ELF-1 (cell line): ENCODE results near the gene MSS51.

Experiments
- DNase-seq: peaks from one replicate; pipeline ENCODE4 v3.0.0-alpha.2; 2016; ENCODE audit warnings: low read depth, low spot score

Gene MSS51

DNA sequence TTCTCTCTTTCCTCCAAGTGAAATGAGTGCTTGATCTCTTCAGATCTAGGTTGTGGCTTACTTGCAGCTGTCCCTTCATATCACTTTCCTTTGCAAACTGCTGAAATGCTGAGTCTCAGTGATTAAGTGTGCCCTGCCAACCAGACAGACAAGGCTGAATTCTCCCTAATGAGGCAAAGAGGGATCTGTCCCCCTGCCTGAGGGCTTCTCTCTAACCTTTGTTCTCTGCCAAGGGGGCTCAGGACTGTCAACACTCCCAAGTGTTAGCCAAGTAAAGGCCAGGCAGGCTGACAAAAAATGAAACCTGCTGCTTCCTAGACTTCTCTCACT, at the start of gene MSS51:
MSS51 (minus strand) TSS at position 24 of the 330 bp plus-strand sequence. CDS start 5,277 bp downstream, outside the sequence.
- DNase-seq = peak; percentile 81

DNA sequence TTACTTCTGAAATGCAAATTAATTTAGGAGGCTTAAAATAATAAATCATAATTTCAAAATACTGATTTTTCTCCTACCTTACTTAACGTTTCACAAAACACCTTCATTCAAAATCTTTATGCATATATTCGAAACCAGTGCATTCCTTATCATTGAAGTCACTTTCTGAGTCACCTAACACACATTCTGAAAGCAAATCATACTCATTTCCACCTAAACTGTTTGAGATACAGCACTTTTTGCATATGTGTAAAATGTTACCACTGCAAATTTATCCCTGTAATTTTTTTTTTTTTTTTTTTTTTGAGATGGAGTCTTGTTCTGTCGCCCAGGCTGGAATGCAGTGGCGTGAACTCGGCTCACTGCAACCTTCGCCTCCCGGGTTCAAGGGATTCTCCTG, 46.8 kb upstream of the MSS51 start:
- DNase-seq = no peak

DNA sequence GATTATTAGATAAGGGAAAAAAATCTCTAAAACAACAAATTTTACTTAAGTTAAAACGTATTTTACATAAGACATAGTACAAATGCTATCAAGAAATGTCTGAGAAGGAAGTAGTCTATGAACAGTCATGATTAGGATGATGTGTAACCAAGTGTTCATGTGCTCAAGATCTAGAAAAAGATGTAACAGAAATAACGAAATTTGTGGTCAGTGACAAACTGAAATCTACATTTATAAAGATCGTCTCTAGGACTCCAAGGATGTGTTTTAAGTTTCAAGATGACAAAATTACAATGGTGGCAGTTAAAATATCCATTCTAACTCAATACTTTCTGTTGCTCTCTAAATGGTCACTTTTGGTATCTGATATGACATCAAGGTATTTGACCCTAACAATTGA, 45.3 kb upstream of the MSS51 start:
- no peak for DNase-seq

DNA sequence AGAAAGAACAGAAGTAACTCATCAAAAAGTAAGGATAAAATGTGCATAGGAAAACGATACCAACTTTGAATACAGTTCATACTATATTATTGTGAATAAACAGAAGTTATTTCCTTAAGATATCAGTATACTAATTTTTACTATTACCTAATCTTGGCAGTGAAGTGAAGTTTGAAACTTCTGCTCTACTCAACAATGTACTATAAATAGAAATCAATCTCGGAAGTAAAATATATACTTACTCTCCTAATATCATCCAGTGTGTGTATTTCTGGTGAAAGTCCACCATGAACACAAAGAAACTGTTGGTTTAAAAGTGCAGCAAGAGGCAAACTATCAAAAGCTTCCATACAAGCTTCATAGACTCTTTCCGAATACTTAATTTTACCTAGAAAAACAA, 37.9 kb upstream of the MSS51 start:
- DNase-seq = no peak

DNA sequence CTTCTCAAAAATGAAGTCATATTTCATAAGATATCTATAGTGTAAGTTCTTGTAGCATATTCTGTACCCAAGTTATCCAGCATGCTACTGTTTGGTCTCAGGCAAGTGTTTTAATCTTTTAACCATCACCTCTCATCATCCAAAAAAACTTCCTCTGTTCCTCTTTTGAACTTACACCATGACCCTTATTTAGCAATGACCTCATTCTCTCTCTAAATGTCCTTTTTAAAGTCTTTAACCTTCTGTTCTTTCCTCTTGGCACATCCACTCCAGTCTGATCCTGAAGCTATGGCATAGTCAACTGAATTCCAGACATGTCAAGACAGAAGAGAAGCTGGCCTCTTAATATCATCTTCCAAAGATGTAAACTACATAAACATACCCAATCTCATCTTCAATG, 36.2 kb upstream of the MSS51 start:
- DNase-seq = no peak

DNA sequence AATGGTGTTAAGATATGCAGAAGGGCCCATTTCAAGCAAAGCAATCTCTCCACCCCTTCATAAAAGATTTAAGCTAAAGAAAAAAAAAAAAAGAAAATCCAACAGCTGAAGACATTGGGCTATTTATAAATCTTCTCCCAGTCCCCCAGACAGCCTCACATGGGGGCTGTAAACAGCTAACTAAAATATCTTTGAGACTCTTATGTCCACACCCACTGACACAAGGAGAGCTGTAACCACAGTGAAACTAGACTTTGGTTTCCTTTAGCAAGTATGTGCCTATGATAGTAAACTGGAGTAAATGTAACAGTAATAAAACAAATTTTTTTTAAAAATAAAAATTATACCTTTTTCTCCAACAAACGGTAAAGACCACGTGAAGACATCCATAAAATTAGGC, 33.8 kb upstream of the MSS51 start:
- no peak for DNase-seq

DNA sequence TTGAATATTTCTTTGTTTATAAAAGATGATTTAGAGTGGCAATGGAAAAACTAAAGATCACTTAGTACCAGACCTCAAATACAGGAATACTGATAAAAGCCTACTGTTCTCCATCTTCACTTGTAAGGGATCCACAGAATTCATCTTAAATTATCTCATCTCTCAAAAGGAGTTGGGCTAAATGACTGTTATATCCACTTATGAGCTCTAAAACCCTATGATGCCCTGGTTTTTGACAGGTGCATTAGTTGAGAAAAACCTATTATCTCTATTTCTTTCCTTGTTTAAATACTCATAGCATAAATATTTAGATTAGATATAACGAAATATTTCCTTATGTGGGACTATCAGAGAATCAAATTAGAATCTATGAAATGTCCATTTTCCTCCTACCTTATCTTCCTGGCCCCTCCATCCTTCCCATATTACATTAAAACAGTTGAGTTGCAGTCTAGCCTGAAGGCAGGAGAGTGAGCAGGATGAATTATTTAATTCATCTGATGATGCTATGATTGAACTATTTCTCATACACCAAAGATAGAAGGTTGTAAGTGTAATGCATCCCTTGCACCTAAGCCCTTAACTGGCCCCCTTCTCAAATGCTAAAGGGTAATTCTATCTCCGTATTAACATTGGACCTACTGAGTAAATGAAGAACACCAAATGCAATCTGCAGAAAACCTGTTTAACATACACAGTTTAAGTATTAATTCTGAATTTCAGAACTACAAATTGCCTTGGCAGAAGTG, 32.8 kb upstream of the MSS51 start:
- no peak for DNase-seq

DNA sequence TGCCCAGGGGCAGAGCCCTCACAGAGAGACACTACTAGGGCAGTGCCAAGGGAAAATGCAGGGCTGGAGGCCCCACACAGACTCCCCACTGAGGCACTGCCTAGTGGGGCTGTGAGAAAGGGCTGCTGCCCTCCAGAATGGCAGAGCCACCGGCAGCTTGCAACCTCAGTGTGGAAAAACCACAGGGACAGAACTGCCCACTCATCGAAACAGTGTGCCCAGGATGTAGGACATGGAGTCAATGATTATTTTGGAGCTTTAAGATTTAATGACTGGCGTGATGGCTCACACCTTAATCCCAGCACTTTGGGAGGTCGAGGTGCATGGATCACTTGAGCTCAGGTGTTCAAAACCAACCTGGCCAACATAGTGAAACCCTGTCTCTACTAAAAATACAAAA, 27.5 kb upstream of the MSS51 start:
- no peak for DNase-seq

DNA sequence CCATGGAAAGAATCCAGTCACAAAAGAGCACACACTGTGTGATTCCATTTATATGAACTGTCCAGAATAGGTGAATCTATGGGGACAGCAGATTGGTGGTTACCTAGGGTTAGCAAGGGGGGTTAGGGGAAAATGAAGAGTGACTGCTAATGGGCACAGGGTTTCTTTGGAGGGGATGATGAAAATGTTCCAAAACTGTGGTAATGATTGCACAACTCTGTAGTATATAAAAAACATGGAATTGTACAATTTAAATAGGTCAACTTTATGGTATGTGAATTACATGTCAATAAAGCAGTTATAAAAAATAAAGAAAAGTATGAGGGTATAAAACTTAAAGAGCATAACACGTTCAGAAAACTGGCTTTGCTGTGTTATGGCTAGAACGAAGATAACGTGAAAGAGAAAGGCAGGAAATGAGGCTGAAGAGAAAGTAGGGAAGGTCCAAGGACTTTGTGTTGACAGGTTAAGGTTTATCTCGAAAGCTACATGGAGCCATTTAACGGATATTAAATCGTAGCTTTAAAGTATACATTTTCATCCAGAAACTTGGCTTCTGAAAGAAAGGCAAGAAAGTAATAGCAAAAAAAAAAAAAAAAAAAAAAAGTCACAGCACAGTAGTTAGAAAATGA, 26.4 kb upstream of the MSS51 start:
- no peak for DNase-seq

DNA sequence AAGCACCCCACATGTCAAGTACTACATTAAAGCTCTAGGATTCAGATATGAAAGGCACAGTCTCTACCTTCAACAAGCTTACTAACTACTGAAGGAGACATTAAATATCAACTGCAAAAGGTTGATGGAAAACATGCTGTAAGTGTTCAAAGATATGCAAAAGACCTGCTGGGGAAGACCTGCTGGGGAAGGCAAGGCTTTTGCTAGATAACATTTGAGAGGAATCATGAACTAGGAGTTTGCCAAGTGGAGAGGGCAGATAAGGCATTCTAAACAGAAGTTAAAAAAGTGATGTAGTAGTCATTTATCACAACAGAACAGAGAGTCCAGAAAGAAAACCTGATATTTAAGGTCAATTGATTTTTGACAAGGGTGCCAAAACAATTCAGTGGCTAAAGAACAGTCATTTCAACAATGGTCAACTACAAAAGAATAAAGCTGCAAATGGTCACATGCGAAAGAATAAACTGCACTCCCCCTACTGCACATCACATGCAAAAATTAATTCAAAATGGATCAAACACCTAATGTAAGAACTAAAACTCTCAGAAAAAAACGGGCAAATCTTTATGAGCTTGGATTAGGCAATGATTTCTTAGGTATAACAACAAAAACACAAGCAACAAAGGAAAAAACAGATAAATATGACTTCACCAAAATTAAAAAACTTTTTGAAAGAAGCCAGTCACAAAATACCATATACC, 23.0 kb upstream of the MSS51 start:
- DNase-seq = no peak

DNA sequence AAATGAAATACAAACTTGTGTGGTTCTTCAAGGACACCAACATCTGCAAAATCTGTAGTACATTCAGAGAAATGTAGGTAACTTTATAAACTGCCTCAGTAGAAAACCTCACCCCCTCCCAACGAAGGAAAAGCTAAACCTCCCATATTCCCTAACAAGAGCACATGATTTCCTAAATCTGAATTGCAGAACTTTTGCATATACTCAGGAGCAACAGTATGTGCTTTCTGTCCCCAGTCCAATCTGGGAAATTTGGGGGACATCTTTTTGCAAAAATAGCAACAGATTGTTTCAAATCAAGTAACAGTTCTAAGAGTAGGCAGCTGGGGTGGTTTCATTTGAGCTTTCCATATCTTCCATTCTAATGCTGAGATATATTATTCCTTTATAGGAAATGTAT, 15.8 kb upstream of the MSS51 start:
- no peak for DNase-seq

DNA sequence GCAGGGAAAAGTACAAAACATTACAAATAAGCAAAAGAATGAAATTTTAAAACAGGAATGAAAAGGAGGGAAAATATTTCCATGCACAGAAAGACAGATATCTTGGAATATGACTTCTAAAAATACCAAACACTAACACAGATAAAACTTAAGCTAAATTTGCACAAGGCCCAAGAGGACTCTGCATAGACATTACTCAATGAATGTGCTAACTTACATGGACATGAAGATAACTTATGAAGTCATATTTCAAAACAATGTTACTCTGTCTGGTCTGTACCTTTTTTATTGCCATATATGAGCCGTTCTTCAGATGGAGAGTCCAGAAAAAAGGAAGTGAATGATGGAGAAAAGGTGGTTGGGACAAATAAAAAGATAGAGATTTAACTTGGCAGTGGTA, 15.0 kb upstream of the MSS51 start:
- DNase-seq = no peak

DNA sequence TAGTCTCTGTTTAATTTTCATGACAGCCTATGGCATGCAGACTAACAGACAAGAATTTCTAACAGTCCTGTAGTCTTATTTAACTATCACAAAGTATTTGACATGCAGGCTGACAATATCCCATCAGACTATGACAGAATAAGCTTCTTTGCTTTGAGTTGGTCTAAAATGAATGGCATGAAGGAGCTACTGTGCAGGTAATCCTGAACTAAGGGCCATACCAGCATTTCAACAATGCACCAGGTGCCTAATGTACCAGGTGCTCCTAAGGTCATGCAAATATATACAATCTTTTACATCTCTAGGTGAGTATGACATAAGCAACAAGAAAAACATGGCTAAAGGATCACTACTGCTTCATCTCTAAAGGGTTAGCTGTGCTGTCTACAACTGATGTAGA, 13.6 kb upstream of the MSS51 start:
- no peak for DNase-seq

DNA sequence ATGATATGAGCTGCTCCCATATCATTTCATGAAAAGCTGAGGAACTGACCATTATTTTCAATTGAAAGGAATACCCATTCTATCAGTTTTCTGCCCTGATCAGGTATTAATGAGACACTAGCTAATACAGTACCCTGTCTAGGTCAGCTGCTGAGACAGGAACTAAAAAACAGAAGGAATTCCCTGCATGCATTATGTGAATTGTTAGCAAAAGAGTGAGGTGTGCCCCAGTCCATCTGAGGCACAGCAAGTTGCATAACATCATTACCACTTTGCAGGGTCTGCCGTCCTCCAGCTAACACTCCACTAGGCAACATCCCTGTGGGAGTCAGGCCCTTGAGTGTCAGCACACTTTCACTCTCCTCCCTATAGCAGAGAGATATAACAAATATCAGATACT, 11.1 kb upstream of the MSS51 start:
- DNase-seq = no peak

DNA sequence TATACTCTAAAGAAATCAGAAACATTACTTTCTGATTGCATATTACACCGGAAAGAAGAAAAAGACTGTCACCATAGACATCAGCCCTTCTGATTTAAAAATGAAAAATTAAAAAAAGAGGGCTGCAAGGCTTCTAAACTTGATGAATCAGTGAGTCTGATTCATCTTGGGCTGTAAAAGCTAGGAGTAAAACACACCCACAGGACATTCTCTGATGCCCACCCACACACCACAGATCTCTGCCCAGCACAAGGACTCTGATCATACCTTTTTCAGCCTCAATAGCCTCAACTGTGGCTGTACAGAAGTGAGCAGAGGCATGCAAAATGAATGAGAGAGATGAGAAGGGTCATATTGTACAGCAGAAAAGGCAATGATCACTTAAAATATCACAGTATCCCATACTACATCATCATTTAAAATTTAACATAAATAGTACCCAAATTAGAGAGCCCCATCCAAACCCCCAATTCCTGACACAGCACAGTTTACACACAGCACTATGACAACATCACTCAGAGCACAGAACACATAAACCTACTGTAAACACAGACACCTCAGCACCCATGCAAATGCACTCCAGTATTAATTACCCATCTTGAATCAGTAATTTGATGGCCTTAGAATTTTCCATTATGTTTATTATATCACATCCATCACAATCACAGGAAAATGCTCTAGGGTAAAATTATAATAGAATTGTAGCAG, 6.4 kb upstream of the MSS51 start:
- no peak for DNase-seq

DNA sequence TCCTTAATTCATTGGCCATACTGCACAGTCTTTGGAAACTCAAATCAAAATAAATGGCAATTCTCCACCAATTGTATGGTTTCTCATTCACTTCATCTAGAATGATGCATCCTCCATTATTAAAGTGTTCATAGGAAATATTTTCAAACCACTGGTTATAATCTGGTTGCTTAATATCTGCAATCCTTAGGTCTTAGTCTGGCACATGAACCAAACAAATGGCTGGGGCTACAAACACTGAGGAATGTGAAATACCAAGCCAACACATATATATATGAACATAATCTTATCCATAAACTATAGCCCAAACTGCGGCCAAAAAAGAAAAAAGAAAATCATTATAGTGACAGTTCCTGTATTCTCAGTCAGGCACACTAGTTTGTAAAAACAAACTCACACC, 5.7 kb upstream of the MSS51 start:
- no peak for DNase-seq

DNA sequence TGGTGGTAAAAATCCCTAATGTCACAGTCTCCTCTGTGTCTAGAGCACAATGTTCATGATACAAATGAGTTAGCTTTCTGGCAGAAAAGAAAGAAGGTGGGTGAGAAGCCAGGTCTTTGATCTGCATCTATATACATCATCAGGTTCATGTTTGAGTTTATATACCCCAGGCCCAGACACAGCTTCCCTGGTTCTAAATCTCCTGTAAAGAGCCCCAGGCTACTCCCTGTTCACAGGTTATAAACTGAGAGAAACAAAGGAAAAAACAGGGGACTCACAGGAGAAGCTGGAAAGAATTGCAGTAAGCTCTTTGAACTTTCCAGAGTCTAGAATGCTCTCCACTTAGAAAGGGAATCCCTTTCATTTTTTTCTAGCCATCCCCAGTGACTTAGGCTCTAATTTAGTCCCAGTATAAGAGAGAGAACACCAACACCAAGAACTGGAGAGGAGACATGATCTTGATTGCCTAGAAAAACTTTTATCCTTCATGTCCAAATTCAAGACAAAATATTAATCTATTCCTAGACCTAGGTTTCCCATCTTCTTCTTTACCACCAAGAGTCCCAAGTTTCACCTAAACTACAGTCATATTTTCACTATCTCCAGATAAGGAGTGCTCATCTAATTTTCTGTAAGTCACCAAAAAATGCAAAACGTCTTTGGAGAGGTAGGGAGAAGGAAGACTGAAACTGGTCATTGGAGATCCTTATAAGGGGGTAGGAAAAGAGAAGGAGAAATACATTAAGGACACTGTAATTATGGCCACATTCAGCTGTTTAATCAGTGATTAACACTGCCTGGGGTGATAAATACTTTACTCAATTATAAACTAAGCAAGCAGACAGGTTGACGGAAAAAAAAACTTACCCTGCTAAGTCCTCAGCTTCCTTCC, 469 bp downstream of the MSS51 start:
- peak; percentile 65 for DNase-seq

DNA sequence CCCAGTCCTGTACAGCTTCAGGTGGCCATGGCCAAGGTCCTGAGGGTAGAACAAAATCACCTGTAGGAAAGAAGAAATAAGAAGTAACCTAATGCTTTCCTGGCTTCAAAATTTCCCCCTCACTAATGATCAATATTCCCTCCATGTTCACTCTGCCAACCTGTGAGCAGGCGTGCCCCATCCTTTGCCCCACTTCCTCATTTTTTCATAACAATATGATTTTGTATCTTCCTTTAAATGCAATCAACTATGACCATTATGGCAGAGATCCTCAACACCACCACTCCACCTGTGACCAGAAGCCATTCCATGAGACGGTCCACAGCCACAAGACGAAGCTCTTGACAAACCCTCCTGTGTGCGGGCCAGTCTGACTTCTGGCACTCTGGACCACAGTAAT, 7.0 kb downstream of the MSS51 start:
- DNase-seq = no peak

DNA sequence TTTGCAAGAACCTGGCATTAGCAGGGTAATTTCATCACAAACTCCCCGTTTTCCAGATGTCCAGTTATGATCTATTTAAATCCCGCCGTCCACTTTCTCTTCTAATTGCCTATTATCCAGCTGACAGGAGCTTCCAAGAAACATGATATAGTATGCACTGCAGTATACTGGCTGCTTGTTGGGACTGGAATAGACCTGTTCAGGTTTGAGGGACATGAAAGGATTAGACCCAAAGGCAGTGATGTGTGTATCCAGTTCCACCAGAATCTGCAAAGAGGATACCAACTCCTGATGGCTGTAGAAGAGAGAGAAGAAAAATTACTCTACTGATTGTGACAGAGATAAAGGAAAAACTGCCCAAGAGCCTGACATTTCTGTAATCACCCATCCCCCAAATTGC, 8.9 kb downstream of the MSS51 start:
- DNase-seq = no peak

DNA sequence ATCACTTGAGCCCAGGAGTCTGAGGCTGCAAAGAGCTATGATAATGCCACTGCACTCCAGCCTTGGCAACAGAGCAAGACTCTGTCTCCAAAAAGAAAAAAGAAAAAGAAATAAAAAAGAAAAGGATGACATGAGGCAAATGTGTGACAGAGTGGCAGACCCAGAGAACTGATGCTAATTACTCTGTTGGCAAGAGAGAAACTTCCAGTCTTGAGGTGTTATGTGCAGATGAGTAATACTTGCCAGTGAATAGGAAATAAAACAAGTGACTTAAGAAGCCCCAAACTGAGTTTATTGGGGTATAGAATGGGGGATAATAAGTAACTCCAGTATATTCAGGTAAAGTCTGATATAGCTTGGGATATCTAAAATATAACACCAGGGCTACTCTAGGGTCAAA, 10.1 kb downstream of the MSS51 start:
- DNase-seq = no peak

DNA sequence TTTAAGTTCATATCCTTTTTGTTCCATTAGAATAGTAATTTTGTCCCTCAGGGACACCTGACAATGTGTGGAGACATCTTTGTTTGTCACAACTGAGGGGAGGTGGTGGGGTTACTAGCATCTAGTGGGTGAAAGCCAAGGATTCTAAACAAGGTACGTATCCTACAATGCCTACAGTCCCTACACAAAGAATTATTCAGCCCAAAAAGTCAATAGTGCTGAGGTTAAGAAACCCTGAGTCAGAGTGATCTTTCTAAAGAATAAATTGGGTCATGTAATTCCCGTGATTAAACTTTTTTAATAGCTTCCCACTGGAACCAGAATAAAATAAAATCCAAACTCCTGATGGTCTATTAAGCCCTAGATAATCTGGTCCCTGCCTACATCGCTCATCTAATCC, 16.8 kb downstream of the MSS51 start:
- no peak for DNase-seq
